ENCODE measurements around the gene FN3KRP. TPM values are rescaled to one million over a fixed set of nuclear protein-coding genes. Genes with fewer than 3 reads are reported as not detected.

Gene FN3KRP
- total RNA-seq, 1 experiment from 2014 or later: 21.5 TPM

- TF ChIP-seq CTCF (IDR thresholded peaks at IDR 0.05; ENCODE audit: unreplicated experiment): no peak
- Mint-ChIP-seq H3K9me3 (ENCODE audit: unreplicated experiment) (no peaks in the 10 kb centered on the region), H3K36me3 (ENCODE audit: insufficient read depth, unreplicated experiment) (peaks cover 51% of the 10 kb centered on the region), H3K4me3 (ENCODE audit: unreplicated experiment) (no peak overlapping the region), H3K27me3 (ENCODE audit: insufficient read depth, unreplicated experiment) (no peaks in the 10 kb centered on the region), H3K27ac (ENCODE audit: low read depth, unreplicated experiment) (no peak overlapping the region), H3K4me1 (ENCODE audit: insufficient read depth, unreplicated experiment) (peaks cover 5% of the 10 kb centered on the region)
- DNase-seq (ENCODE audit: unreplicated experiment): no peak
- BruUV-seq (replicated peaks): no TSS peak
- ChIA-PET POLR2A (no interaction called here), CTCF (no interaction called here)
- intact Hi-C loops (cut with micrococcal nuclease): no loop called here
These were observed 6.8 kb downstream of the FN3KRP start for GRCh38 chr17:82723169-82723807.

GRCh38 chr17:82726427-82726826 is 9.9 kb downstream of the FN3KRP start:
- H3K4me1 Mint-ChIP-seq (ENCODE audit: insufficient read depth, unreplicated experiment): no peaks in the 10 kb centered on the region
- TF ChIP-seq CTCF (IDR thresholded peaks at IDR 0.05; ENCODE audit: unreplicated experiment): no peak
- H3K9me3 Mint-ChIP-seq (ENCODE audit: unreplicated experiment): no peaks in the 10 kb centered on the region
- H3K4me3 Mint-ChIP-seq (ENCODE audit: unreplicated experiment): no peak overlapping the region
- H3K27me3 Mint-ChIP-seq (ENCODE audit: insufficient read depth, unreplicated experiment): no peaks in the 10 kb centered on the region
- H3K27ac Mint-ChIP-seq (ENCODE audit: low read depth, unreplicated experiment): no peak overlapping the region
- CTCF ChIA-PET: interaction anchor here (0.6 kb wide), 1 partner anchor 182 kb away, joined by 5 read pairs; no protein-coding TSS in a partner anchor
- DNase-seq (ENCODE audit: unreplicated experiment): no peak
- BruUV-seq (replicated peaks): no TSS peak
- POLR2A ChIA-PET: interaction anchor here (0.7 kb wide), 1 partner anchor 254 kb away, joined by 3 read pairs; no protein-coding TSS in a partner anchor
- peaks cover 48% of the 10 kb centered on the region for H3K36me3 Mint-ChIP-seq (ENCODE audit: insufficient read depth, unreplicated experiment)
- intact Hi-C loops (cut with micrococcal nuclease): no loop called here

GRCh38 chr17:82729479-82730260 is 13.2 kb downstream of the FN3KRP start:
- Mint-ChIP-seq H3K36me3 (ENCODE audit: insufficient read depth, unreplicated experiment) (peaks cover 44% of the 10 kb centered on the region), H3K27ac (ENCODE audit: low read depth, unreplicated experiment) (no peak overlapping the region), H3K4me1 (ENCODE audit: insufficient read depth, unreplicated experiment) (no peaks in the 10 kb centered on the region), H3K27me3 (ENCODE audit: insufficient read depth, unreplicated experiment) (no peaks in the 10 kb centered on the region), H3K9me3 (ENCODE audit: unreplicated experiment) (peaks cover 9% of the 10 kb centered on the region), H3K4me3 (ENCODE audit: unreplicated experiment) (no peak overlapping the region)
- no TSS peak for BruUV-seq (replicated peaks)
- POLR2A ChIA-PET: interaction anchor here (1.7 kb wide), 1 partner anchor 14 kb away, joined by 3 read pairs; the partner anchor contains the start of gene FN3KRP
- no peak for TF ChIP-seq CTCF (IDR thresholded peaks at IDR 0.05; ENCODE audit: unreplicated experiment)
- intact Hi-C loops (cut with micrococcal nuclease): no loop called here
- DNase-seq (ENCODE audit: unreplicated experiment): no peak
- CTCF ChIA-PET: interaction anchor here (0.7 kb wide), 1 partner anchor 22 kb away, joined by 3 read pairs; no protein-coding TSS in a partner anchor

- intact Hi-C loops (cut with micrococcal nuclease): no loop called here
- Mint-ChIP-seq H3K9me3 (ENCODE audit: unreplicated experiment) (peaks cover 9% of the 10 kb centered on the region), H3K27ac (ENCODE audit: low read depth, unreplicated experiment) (no peak overlapping the region), H3K36me3 (ENCODE audit: insufficient read depth, unreplicated experiment) (peaks cover 34% of the 10 kb centered on the region), H3K4me1 (ENCODE audit: insufficient read depth, unreplicated experiment) (no peaks in the 10 kb centered on the region), H3K27me3 (ENCODE audit: insufficient read depth, unreplicated experiment) (no peaks in the 10 kb centered on the region), H3K4me3 (ENCODE audit: unreplicated experiment) (no peak overlapping the region)
- ChIA-PET POLR2A (interaction anchor here (1.1 kb wide), 1 partner anchor 15 kb away, joined by 3 read pairs; no protein-coding TSS in a partner anchor), CTCF (interaction anchor here (0.6 to 1.0 kb wide), 2 partner anchors 9 to 473 kb away, joined by 3 to 4 read pairs; no protein-coding TSS in a partner anchor)
- DNase-seq (ENCODE audit: unreplicated experiment): no peak
- no TSS peak for BruUV-seq (replicated peaks)
- no peak for TF ChIP-seq CTCF (IDR thresholded peaks at IDR 0.05; ENCODE audit: unreplicated experiment)
These were observed 15.7 kb downstream of the FN3KRP start for GRCh38 chr17:82732118-82732743.
